ENCODE measurements around the gene CTTN.

CTTN gene

GRCh38 chr11:70410276-70411205 is 12.2 kb downstream of the CTTN start:
- Mint-ChIP-seq H3K27me3 (no peaks in the 10 kb centered on the region), H3K27ac (no peak overlapping the region), H3K9me3 (ENCODE audit: low read depth) (no peaks in the 10 kb centered on the region), H3K4me3 (no peak overlapping the region), H3K4me1 (ENCODE audit: low read depth) (peaks cover 6% of the 10 kb centered on the region), H3K36me3 (peaks cover 18% of the 10 kb centered on the region)

GRCh38 chr11:70411713-70412452 is 13.6 kb downstream of the CTTN start:
- peaks cover 12% of the 10 kb centered on the region for H3K4me1 Mint-ChIP-seq (ENCODE audit: low read depth)
- H3K36me3 Mint-ChIP-seq = peaks cover 22% of the 10 kb centered on the region
- no peaks in the 10 kb centered on the region for H3K27me3 Mint-ChIP-seq

GRCh38 chr11:70413151-70413550 is 14.8 kb downstream of the CTTN start:
- Mint-ChIP-seq H3K4me3 (no peak overlapping the region), H3K27ac (no peak overlapping the region), H3K4me1 (ENCODE audit: low read depth) (peaks cover 12% of the 10 kb centered on the region), H3K9me3 (ENCODE audit: low read depth) (no peaks in the 10 kb centered on the region), H3K27me3 (no peaks in the 10 kb centered on the region), H3K36me3 (peaks cover 22% of the 10 kb centered on the region)

More at GRCh38 chr11:70411713-70412452, 13.6 kb downstream of the CTTN start:
- Mint-ChIP-seq H3K27ac (no peak overlapping the region), H3K4me3 (no peak overlapping the region), H3K9me3 (ENCODE audit: low read depth) (no peaks in the 10 kb centered on the region)

- Mint-ChIP-seq H3K4me1 (ENCODE audit: low read depth) (peaks cover 12% of the 10 kb centered on the region), H3K27ac (no peak overlapping the region), H3K36me3 (peaks cover 19% of the 10 kb centered on the region), H3K9me3 (ENCODE audit: low read depth) (no peaks in the 10 kb centered on the region), H3K4me3 (no peak overlapping the region), H3K27me3 (no peaks in the 10 kb centered on the region)
Observed at GRCh38 chr11:70414341-70415100, 16.2 kb downstream of the CTTN start.

GRCh38 chr11:70415191-70415590 is 16.9 kb downstream of the CTTN start:
- no peak overlapping the region for H3K27ac Mint-ChIP-seq
- no peak overlapping the region for H3K4me3 Mint-ChIP-seq

GRCh38 chr11:70415642-70416395 is 17.5 kb downstream of the CTTN start:
- Mint-ChIP-seq H3K27me3 (no peaks in the 10 kb centered on the region), H3K36me3 (peaks cover 12% of the 10 kb centered on the region), H3K4me1 (ENCODE audit: low read depth) (peaks cover 12% of the 10 kb centered on the region), H3K9me3 (ENCODE audit: low read depth) (no peaks in the 10 kb centered on the region), H3K27ac (no peak overlapping the region), H3K4me3 (peak overlapping the region; percentile 30)

More at GRCh38 chr11:70415191-70415590, 16.9 kb downstream of the CTTN start:
- Mint-ChIP-seq H3K9me3 (ENCODE audit: low read depth) (no peaks in the 10 kb centered on the region), H3K27me3 (no peaks in the 10 kb centered on the region), H3K36me3 (peaks cover 18% of the 10 kb centered on the region), H3K4me1 (ENCODE audit: low read depth) (peaks cover 12% of the 10 kb centered on the region)

- Mint-ChIP-seq H3K4me1 (ENCODE audit: low read depth) (peaks cover 12% of the 10 kb centered on the region), H3K4me3 (no peak overlapping the region), H3K36me3 (peaks cover 11% of the 10 kb centered on the region), H3K27me3 (no peaks in the 10 kb centered on the region), H3K27ac (no peak overlapping the region), H3K9me3 (ENCODE audit: low read depth) (no peaks in the 10 kb centered on the region)
Observed at GRCh38 chr11:70416881-70417280, 18.6 kb downstream of the CTTN start.

GRCh38 chr11:70418130-70418529 is 19.8 kb downstream of the CTTN start:
- no peak overlapping the region for H3K4me3 Mint-ChIP-seq

GRCh38 chr11:70419307-70420007 is 21.1 kb downstream of the CTTN start:
- Mint-ChIP-seq H3K36me3 (peaks cover 7% of the 10 kb centered on the region), H3K27ac (no peak overlapping the region), H3K9me3 (ENCODE audit: low read depth) (no peaks in the 10 kb centered on the region), H3K4me1 (ENCODE audit: low read depth) (peaks cover 15% of the 10 kb centered on the region), H3K4me3 (no peak overlapping the region), H3K27me3 (no peaks in the 10 kb centered on the region)

More at GRCh38 chr11:70418130-70418529, 19.8 kb downstream of the CTTN start:
- H3K36me3 Mint-ChIP-seq = peaks cover 7% of the 10 kb centered on the region
- H3K27ac Mint-ChIP-seq = no peak overlapping the region
- H3K4me1 Mint-ChIP-seq (ENCODE audit: low read depth) = peaks cover 12% of the 10 kb centered on the region
- no peaks in the 10 kb centered on the region for H3K9me3 Mint-ChIP-seq (ENCODE audit: low read depth)
- H3K27me3 Mint-ChIP-seq = no peaks in the 10 kb centered on the region

GRCh38 chr11:70420008-70420464 is 21.7 kb downstream of the CTTN start:
- no peaks in the 10 kb centered on the region for H3K27me3 Mint-ChIP-seq
- no peak overlapping the region for H3K27ac Mint-ChIP-seq
- peaks cover 14% of the 10 kb centered on the region for H3K4me1 Mint-ChIP-seq (ENCODE audit: low read depth)
- peaks cover 7% of the 10 kb centered on the region for H3K36me3 Mint-ChIP-seq
- H3K9me3 Mint-ChIP-seq (ENCODE audit: low read depth) = no peaks in the 10 kb centered on the region
- no peak overlapping the region for H3K4me3 Mint-ChIP-seq

GRCh38 chr11:70420496-70420895 is 22.2 kb downstream of the CTTN start:
- H3K4me3 Mint-ChIP-seq = no peak overlapping the region

GRCh38 chr11:70421123-70421522 is 22.8 kb downstream of the CTTN start:
- H3K4me1 Mint-ChIP-seq (ENCODE audit: low read depth) = peaks cover 5% of the 10 kb centered on the region
- no peaks in the 10 kb centered on the region for H3K9me3 Mint-ChIP-seq (ENCODE audit: low read depth)
- H3K4me3 Mint-ChIP-seq = no peak overlapping the region
- no peaks in the 10 kb centered on the region for H3K27me3 Mint-ChIP-seq
- H3K36me3 Mint-ChIP-seq = peaks cover 3% of the 10 kb centered on the region
- H3K27ac Mint-ChIP-seq = no peak overlapping the region

More at GRCh38 chr11:70420496-70420895, 22.2 kb downstream of the CTTN start:
- peaks cover 10% of the 10 kb centered on the region for H3K4me1 Mint-ChIP-seq (ENCODE audit: low read depth)
- no peak overlapping the region for H3K27ac Mint-ChIP-seq
- peaks cover 4% of the 10 kb centered on the region for H3K36me3 Mint-ChIP-seq
- no peaks in the 10 kb centered on the region for H3K27me3 Mint-ChIP-seq
- H3K9me3 Mint-ChIP-seq (ENCODE audit: low read depth) = no peaks in the 10 kb centered on the region

- peaks cover 3% of the 10 kb centered on the region for H3K36me3 Mint-ChIP-seq
- no peaks in the 10 kb centered on the region for H3K9me3 Mint-ChIP-seq (ENCODE audit: low read depth)
- H3K27me3 Mint-ChIP-seq = no peaks in the 10 kb centered on the region
- H3K4me1 Mint-ChIP-seq (ENCODE audit: low read depth) = peaks cover 3% of the 10 kb centered on the region
- no peak overlapping the region for H3K4me3 Mint-ChIP-seq
- no peak overlapping the region for H3K27ac Mint-ChIP-seq
Observed at GRCh38 chr11:70422692-70423522, 24.6 kb downstream of the CTTN start.
